AG04450 (cell line): ENCODE results near the gene CCDC150. TPM values are rescaled to one million over a fixed set of nuclear protein-coding genes. Genes with fewer than 3 reads are reported as not detected.
A peak's percentile ranks its signal among the peaks of the same experiment; 100 is the strongest.
"Not testable (repeated sequence)": the region's sequence is repeated elsewhere in the genome, so short reads cannot be mapped to it uniquely, and the experiment has no call there.

ENCODE experiments used
- CTCF ChIA-PET: fragments of 300-600, 350-600 bp; formaldehyde crosslinking; extraction: SDS; loops from one replicate; lab custom pipeline; 2022; ENCODE audit warnings: antibody characterized with exemption, inconsistent platforms; lab: Charles Lee
- POLR2A ChIA-PET: fragments of 350-600 bp; formaldehyde crosslinking; extraction: SDS; loops from one replicate; lab custom pipeline; 2021; ENCODE audit warnings: antibody characterized with exemption, inconsistent platforms; lab: Yijun Ruan, JAX
- DNase-seq: peaks from one replicate; pipeline ENCODE4 v3.0.0-alpha.2; 2011; ENCODE audit warnings: low read depth, low spot score
- H3K27ac ChIP-seq: one replicate; pipeline ENCODE4 v1.5.1; 2012; ENCODE audit warnings: low read depth, low read length, control low read depth
- H3K27me3 ChIP-seq: one replicate; pipeline ENCODE4 v1.6.0; 2012; ENCODE audit warnings: low read length; ENCODE audit not compliant: control insufficient read depth, insufficient read depth
- H3K4me3 ChIP-seq: 2 replicates; pipeline ENCODE4 v1.5.1; 2011; ENCODE audit warnings: mild to moderate bottlenecking, low read depth, low read length, control low read depth
- H3K9me3 ChIP-seq: 2 replicates; pipeline ENCODE4 v1.5.1; 2012; ENCODE audit warnings: low read length; ENCODE audit not compliant: control insufficient read depth, insufficient read depth
- CTCF ChIP-seq: IDR thresholded peaks from 2 replicates; pipeline ENCODE4 v1.5.1; 2011; ENCODE audit warnings: low read depth, low read length, control low read depth, inconsistent platforms
- polyA plus RNA-seq: library from polyadenylated mRNA; depleted of rRNA; stranded (reverse); fragments of >200 nt; gene quantifications from 2 replicates; pipeline ENCODE4 v1.2.3, GENCODE V29; 2011

CCDC150 gene
- polyA plus RNA-seq, 1 experiment, result 1.5 TPM

GRCh38 chr2:196675963-196676362, 36.4 kb downstream of the CCDC150 start:
- H3K4me3 ChIP-seq, result no peak overlapping the region
- ChIA-PET POLR2A (no interaction called here), CTCF (no interaction called here)
- no peaks in the 10 kb centered on the region for H3K27me3 ChIP-seq
- no peaks in the 10 kb centered on the region for H3K9me3 ChIP-seq
- no peak for TF ChIP-seq CTCF
- no peak overlapping the region for H3K27ac ChIP-seq
- no peak for DNase-seq

DNA sequence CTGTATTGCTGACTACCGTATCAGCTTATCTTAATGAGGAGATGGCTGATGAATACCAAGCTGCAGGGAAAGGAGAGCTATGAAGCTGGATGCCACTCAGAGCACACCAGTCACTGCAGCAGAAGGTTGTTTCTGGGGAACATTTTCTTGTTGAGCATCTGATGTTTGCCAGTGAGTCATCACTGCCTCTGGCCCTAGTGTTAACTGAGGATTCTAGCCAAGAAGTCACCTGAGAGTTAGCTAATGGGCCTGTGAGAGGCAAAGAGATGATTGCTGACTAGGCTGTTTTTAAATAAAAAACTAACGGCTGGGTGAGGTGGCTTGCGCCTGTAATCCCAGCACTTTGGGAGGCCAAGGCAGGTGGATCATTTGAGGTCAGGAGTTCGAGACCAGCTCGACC, 37.9 kb downstream of the CCDC150 start:
- DNase-seq, result peak; percentile 23
- no peak for TF ChIP-seq CTCF
- no peaks in the 10 kb centered on the region for H3K9me3 ChIP-seq
- no peaks in the 10 kb centered on the region for H3K27me3 ChIP-seq
- no peak overlapping the region for H3K4me3 ChIP-seq
- no peak overlapping the region for H3K27ac ChIP-seq
- ChIA-PET POLR2A (no interaction called here), CTCF (interaction anchor here (0.5 to 0.9 kb wide), 2 partner anchors 85 to 224 kb away, joined by 3 read pairs; no protein-coding TSS in a partner anchor)

DNA sequence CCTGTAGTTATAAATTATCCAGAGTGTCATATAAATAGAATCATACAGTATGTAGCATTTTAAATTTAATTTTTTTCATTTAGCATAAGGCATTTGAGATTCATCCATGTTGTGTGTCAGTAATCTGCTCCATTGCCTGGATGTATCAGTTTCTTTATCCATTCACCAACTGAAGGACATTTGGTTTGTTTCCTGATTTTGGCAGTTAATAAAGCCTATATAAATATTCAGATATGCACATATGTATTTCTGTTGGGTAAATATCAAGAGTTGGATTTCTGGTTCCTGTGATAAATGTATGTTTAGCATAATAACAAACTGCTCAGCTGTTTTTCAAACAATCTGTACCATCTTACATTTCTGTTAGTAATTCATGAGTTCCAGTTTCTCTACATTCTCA, 39.9 kb downstream of the CCDC150 start:
- ChIA-PET CTCF (no interaction called here), POLR2A (no interaction called here)
- no peaks in the 10 kb centered on the region for H3K27me3 ChIP-seq
- DNase-seq, result no peak
- TF ChIP-seq CTCF, result no peak
- H3K27ac ChIP-seq, result no peak overlapping the region
- no peaks in the 10 kb centered on the region for H3K9me3 ChIP-seq
- no peak overlapping the region for H3K4me3 ChIP-seq

DNA sequence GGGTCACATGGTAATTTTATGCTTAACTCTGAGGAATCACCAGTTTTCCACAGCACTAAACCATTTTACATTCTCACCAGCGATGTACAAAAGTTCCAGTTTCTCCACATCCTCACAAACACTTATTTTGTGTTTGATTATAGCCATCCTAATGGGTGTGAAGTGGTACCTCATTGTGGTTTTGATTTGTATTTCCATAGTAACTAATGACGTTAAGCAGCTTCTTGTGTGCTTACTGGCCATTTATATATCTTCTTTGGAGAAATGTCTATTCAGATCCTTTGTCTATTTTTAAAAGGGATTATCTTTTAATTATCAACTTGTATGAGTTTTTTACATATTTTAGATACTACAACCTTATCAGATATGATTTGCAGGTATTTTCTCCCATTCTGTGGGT, 42.0 kb downstream of the CCDC150 start:
- Histone ChIP-seq H3K9me3 (peaks cover 3% of the 10 kb centered on the region), H3K27me3 (no peaks in the 10 kb centered on the region), H3K27ac (no peak overlapping the region), H3K4me3 (no peak overlapping the region)
- CTCF ChIA-PET, result no interaction called here
- TF ChIP-seq CTCF, result no peak
- DNase-seq, result no peak
- POLR2A ChIA-PET, result no interaction called here

DNA sequence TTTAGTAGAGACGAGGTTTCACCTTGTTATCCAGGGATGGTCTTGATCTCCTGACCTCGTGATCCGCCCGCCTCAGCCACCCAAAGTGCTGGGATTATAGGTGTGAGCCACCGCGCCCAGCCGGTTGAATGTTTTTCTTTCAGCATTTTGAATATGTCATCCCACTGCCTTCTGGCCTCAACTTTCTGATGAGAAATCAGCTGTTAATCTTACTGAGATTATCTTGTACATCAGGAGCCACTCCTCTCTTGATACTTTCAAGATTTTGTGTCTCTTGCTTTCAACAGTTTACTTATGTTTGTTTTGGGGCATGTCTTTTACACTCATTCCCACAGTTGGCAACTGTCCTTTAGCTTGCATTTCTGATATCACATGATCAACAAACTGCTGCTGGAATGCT, 46.3 kb downstream of the CCDC150 start:
- H3K4me3 ChIP-seq, result no peak overlapping the region
- DNase-seq, result no peak
- no peak overlapping the region for H3K27ac ChIP-seq
- ChIA-PET CTCF (no interaction called here), POLR2A (no interaction called here)
- H3K27me3 ChIP-seq, result no peaks in the 10 kb centered on the region
- TF ChIP-seq CTCF, result no peak
- H3K9me3 ChIP-seq, result peaks cover 3% of the 10 kb centered on the region

GRCh38 chr2:196686737-196687136, 47.2 kb downstream of the CCDC150 start:
- H3K27ac ChIP-seq, H3K27me3 ChIP-seq, DNase-seq, H3K9me3 ChIP-seq, H3K4me3 ChIP-seq, POLR2A ChIA-PET: not testable (repeated sequence)
- CTCF ChIA-PET, result interaction anchor here (1.7 kb wide), 1 partner anchor 64 kb away, joined by 4 read pairs; no protein-coding TSS in a partner anchor
